Amniotic epithelial cell (primary cell): ENCODE measurements around the gene C2CD4D.
A peak's percentile ranks its signal among the peaks of the same experiment; 100 is the strongest.

Source experiments
- DNase-seq: peaks from one replicate; pipeline ENCODE4 v3.0.0-alpha.2; 2010; ENCODE audit warnings: low read depth

The C2CD4D gene

GRCh38 chr1:151814426-151814825 lies 25.2 kb downstream of the C2CD4D start:
- DNase-seq = no peak

- no peak for DNase-seq
Observed at GRCh38 chr1:151813271-151813977, 26.2 kb downstream of the C2CD4D start.

- DNase-seq = peak; percentile 21
Observed at GRCh38 chr1:151811181-151811580, 28.4 kb downstream of the C2CD4D start.

- no peak for DNase-seq
Observed at GRCh38 chr1:151809985-151810556, 29.5 kb downstream of the C2CD4D start.

GRCh38 chr1:151809290-151809984 lies 30.2 kb downstream of the C2CD4D start:
- DNase-seq = no peak

- DNase-seq = no peak
Observed at GRCh38 chr1:151807766-151808165, 31.9 kb downstream of the C2CD4D start.

- DNase-seq = no peak
Observed at GRCh38 chr1:151807131-151807530, 32.5 kb downstream of the C2CD4D start.

GRCh38 chr1:151806170-151806569 lies 33.5 kb downstream of the C2CD4D start:
- no peak for DNase-seq

- DNase-seq = no peak
Observed at GRCh38 chr1:151805066-151805820, 34.4 kb downstream of the C2CD4D start, which contains the start of gene LINGO4. Gene LINGO4, minus strand, starts transcription at chr1:151805419. Its CDS starts 2,715 bp downstream, at chr1:151802704.

- no peak for DNase-seq
Observed at GRCh38 chr1:151803915-151804314, 35.7 kb downstream of the C2CD4D start.

GRCh38 chr1:151803164-151803563 lies 36.5 kb downstream of the C2CD4D start:
- DNase-seq = no peak

GRCh38 chr1:151802372-151802771 lies 37.2 kb downstream of the C2CD4D start:
- no peak for DNase-seq

GRCh38 chr1:151801846-151802245 lies 37.8 kb downstream of the C2CD4D start:
- DNase-seq = no peak

- no peak for DNase-seq
Observed at GRCh38 chr1:151801310-151801820, 38.3 kb downstream of the C2CD4D start.

GRCh38 chr1:151800830-151801229 lies 38.8 kb downstream of the C2CD4D start:
- DNase-seq = no peak

GRCh38 chr1:151799179-151800022 lies 40.2 kb downstream of the C2CD4D start:
- no peak for DNase-seq

GRCh38 chr1:151798571-151798970 lies 41.0 kb downstream of the C2CD4D start:
- DNase-seq = no peak

- no peak for DNase-seq
Observed at GRCh38 chr1:151790940-151791651, 48.5 kb downstream of the C2CD4D start.

GRCh38 chr1:151790071-151790939 lies 49.3 kb downstream of the C2CD4D start, which contains the start of gene TDRKH:
Gene TDRKH, minus strand, starts transcription at chr1:151790500. Its CDS starts 7,478 bp downstream, at chr1:151783022.
- peak; percentile 100 for DNase-seq
